Panc1 (cell line): ENCODE results near the gene IL16.

Experiments used
- CTCF ChIP-seq: fragments of 450-650 bp; IDR thresholded peaks from 2 replicates; pipeline ENCODE4 v1.5.1; 2017; ENCODE audit warnings: mild to moderate bottlenecking
- POLR2AphosphoS5 ChIP-seq: IDR thresholded peaks from 2 replicates; pipeline ENCODE4 v1.6.1; 2012; ENCODE audit warnings: mild to moderate bottlenecking, low read depth, low read length, moderate library complexity
- REST ChIP-seq, 2 experiments: IDR thresholded peaks; 2 replicates each; pipeline ENCODE4 v1.6.1; 2011 to 2012; ENCODE audit warnings: low read depth in 2 of 2, control low read depth in 1 of 2, low read length in 1 of 2, mild to moderate bottlenecking in 1 of 2, moderate library complexity in 1 of 2; ENCODE audit not compliant: insufficient read depth in 1 of 2
- SIN3A ChIP-seq: IDR thresholded peaks from 2 replicates; pipeline ENCODE4 v1.6.1; 2012; ENCODE audit warnings: low read depth, mild to moderate bottlenecking, low read length, moderate library complexity, borderline replicate concordance; ENCODE audit not compliant: insufficient read depth

- TF ChIP-seq CTCF (no peak), REST (IDR thresholded peaks at IDR 0.05; ENCODE audit: insufficient read depth in 1 of 2, low read depth in 2 of 2, low read length in 1 of 2) (no peak), POLR2AphosphoS5 (no peak), SIN3A (no peak)
These were observed 39.3 kb upstream of the IL16 start for GRCh38 chr15:81157195-81157938.
